ENCODE results near the gene WWC1.

Gene WWC1

GRCh38 chr5:168302785-168303184, 11.3 kb downstream of the WWC1 start:
- no peak overlapping the region for H3K4me3 ChIP-seq (ENCODE audit: low read depth, low read length)
- no peak for TF ChIP-seq CTCF (IDR thresholded peaks at IDR 0.05; ENCODE audit: borderline replicate concordance, insufficient read depth, low read depth, low read length)

- H3K4me3 ChIP-seq (ENCODE audit: low read depth, low read length), result no peak overlapping the region
- TF ChIP-seq CTCF (IDR thresholded peaks at IDR 0.05; ENCODE audit: borderline replicate concordance, insufficient read depth, low read depth, low read length), result no peak
Observed at GRCh38 chr5:168303393-168304025, 12.1 kb downstream of the WWC1 start.

GRCh38 chr5:168304349-168304748, 12.9 kb downstream of the WWC1 start:
- H3K4me3 ChIP-seq (ENCODE audit: low read depth, low read length), result no peak overlapping the region
- no peak for TF ChIP-seq CTCF (IDR thresholded peaks at IDR 0.05; ENCODE audit: borderline replicate concordance, insufficient read depth, low read depth, low read length)

GRCh38 chr5:168305281-168305680, 13.8 kb downstream of the WWC1 start:
- TF ChIP-seq CTCF (IDR thresholded peaks at IDR 0.05; ENCODE audit: borderline replicate concordance, insufficient read depth, low read depth, low read length), result no peak

GRCh38 chr5:168307022-168307421, 15.6 kb downstream of the WWC1 start:
- TF ChIP-seq CTCF (IDR thresholded peaks at IDR 0.05; ENCODE audit: borderline replicate concordance, insufficient read depth, low read depth, low read length), result no peak
- H3K4me3 ChIP-seq (ENCODE audit: low read depth, low read length), result no peak overlapping the region

More at GRCh38 chr5:168305281-168305680, 13.8 kb downstream of the WWC1 start:
- H3K4me3 ChIP-seq (ENCODE audit: low read depth, low read length), result no peak overlapping the region

GRCh38 chr5:168307925-168308584, 16.6 kb downstream of the WWC1 start:
- H3K4me3 ChIP-seq (ENCODE audit: low read depth, low read length), result no peak overlapping the region
- no peak for TF ChIP-seq CTCF (IDR thresholded peaks at IDR 0.05; ENCODE audit: borderline replicate concordance, insufficient read depth, low read depth, low read length)
